Measurements from ENCODE around the gene FIGNL1.

DNA sequence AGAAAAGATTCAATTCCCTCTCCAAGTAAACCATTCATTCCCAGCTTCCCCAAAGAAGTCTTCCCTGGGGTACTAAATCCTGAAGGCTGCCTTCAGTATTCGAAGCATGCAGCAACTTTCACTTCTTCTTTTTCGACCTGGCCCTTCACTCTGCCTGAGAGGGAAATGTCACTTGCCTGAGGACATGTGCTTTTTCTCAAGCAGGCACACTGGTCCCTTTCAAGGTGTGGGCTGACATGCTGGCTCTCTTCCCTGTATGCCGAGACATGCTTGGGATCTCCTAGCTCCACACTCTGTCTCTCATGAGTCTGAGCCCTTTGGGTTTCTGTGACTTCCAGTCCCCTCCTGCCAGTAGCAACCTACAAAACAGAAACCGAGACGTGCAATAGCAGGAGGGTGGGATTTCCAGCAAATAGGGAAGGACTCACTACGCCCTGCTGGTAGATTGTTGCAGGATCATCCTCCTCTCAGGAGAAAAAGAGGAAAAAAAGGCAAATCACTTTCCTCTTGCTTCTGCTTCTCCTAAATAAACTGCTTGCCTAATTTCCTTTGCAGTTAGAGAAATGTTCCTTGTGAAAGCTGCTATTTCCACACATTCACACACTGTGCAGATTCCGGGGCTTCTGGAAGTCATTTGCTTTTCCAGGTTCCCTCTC lies 33.5 kb downstream of the FIGNL1 start:
- TF ChIP-seq POLR2A (IDR thresholded peaks at IDR 0.05; ENCODE audit: low read depth, low read length): no peak
- TF ChIP-seq TAF1 (IDR thresholded peaks at IDR 0.05; ENCODE audit: low read depth, low read length): no peak
- TF ChIP-seq POLR2AphosphoS5 (IDR thresholded peaks at IDR 0.05; ENCODE audit: low read depth, low read length): no peak
- TF ChIP-seq POU2F2 (IDR thresholded peaks at IDR 0.05; ENCODE audit: low read depth, low read length): no peak
- TF ChIP-seq SPI1 (IDR thresholded peaks at IDR 0.05; ENCODE audit: low read depth, low read length): peak; percentile 99
- TF ChIP-seq PAX5 (IDR thresholded peaks at IDR 0.05; ENCODE audit: insufficient read depth, low read length, severe bottlenecking): no peak
